HK-2 (cell line): ENCODE measurements around the gene NPSR1.
"Not testable (repeated sequence)": the region's sequence is repeated elsewhere in the genome, so short reads cannot be mapped to it uniquely, and the experiment has no call there.

Experiments used
- DNase-seq: peaks from one replicate; pipeline ENCODE4 v3.0.0-alpha.2; 2018; ENCODE audit not compliant: unreplicated experiment

The NPSR1 gene

GRCh38 chr7:34870041-34870440, 212.0 kb downstream of the NPSR1 start:
- not testable (repeated sequence) for DNase-seq

DNA sequence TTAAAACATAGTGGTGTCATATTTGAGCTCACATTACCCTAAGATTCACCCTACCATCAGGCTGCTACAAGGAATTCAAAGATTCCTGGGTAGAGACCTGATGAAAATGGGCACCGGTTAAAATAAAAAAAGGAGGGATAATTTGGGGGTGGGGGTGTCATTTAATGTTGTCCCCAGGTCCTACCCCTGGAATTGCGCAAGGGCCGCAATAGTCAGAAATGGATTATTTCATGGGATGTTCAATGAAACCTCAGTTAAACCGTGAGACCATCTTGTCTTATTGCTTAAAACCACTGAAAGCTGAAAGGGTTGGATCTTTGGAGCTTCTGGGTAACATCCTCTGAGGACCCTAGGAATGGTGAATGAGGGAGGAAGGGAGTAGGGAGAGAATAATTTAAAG, 216.3 kb downstream of the NPSR1 start:
- DNase-seq = not testable (repeated sequence)

DNA sequence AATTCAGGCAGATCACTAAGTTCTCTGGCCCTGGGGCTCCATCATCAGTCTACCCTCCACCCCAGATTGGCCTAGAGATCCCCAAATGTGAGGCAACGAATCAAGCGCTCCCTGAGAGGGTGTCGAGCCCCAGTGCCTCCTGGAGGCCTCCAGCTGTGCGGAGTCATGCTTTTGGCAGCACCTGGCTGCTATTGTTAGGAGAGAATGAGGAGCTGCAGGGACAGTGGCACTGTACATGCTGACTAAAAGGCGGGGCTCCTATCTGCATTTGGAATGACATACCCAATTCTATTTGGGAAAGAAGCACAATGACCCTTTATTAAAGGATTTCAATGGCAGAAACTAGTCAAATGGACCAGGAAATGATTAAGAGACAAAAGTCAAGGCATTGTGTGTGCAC, 217.5 kb downstream of the NPSR1 start:
- DNase-seq = no peak

DNA sequence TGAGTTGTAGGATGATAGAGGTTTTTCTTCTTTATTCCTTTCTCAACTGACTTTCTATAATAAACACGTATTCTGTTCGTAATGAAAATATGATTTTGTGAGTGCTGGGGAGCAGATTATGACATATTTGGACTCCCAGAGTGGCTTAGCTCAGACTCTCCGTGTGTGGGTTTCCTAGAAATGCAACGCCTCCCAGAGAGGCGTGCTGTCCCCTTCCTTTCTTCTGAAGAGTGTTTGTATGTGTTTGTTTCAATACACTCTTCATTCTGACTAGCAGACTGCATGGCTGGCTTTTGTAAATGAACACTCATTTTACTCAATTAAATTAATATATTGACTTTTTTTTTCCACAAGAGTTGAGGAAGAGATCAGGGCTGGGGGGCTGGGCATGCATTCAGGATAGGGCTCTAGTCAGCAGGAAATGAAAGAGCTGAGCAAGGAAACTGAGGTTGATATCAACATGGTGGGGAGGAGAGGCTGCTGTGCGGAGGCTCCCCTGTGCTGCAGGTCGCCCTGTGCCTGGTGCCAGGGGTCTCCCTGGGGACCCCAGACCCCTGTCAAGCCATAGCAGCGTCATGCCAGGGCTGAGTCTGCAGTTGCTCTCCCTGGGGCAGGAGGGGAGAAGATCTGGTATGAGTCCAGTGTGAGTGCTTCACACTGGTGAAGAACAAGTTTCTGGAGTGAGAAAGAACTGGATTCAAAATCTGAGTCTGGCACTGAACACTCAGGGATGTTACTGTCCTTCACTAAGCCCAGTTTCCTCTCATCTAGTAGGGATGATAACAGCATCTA, 221.1 kb downstream of the NPSR1 start:
- DNase-seq = not testable (repeated sequence)

- DNase-seq = no peak
Observed at GRCh38 chr7:34879871-34880270, 221.9 kb downstream of the NPSR1 start.

DNA sequence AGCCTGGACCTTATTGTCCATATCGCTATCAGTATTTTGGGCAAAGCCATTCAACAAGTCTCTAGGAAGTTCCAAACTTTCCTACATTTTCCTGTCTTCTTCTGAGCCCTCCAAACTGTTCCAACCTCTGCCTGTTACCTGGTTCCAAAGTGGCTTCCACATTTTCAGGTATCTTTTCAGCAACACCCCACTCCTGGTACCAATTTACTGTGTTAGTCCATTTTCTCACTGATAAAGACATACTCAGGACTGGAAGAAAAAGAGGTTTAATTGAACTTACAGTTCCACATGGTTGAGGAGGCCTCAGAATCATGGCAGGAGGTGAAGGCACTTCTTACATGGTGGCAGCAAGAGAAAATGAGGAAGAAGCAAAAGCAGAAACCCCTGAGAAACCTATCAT, 225.8 kb downstream of the NPSR1 start:
- not testable (repeated sequence) for DNase-seq

DNA sequence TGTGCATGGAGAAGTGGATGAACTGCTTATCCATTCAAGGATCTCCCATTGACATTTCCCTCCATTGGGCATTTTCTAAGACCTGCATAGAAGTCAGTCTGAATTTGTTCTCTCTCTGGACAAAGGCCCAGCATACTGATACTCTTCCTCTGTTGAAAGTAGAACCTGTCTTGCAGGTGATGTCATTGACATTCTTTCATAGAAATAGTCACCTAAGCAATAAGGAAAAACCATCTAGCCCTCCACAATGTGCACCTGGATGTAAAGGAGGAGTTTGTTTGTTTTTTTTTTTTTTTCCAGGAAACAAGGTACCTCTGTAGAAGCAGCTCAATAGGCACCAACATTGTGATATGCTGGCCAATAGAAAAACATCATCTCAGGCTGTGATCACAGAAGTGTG, 228.8 kb downstream of the NPSR1 start:
- no peak for DNase-seq

GRCh38 chr7:34889951-34890350, 231.9 kb downstream of the NPSR1 start:
- no peak for DNase-seq

- no peak for DNase-seq
Observed at GRCh38 chr7:34895202-34895601, 237.2 kb downstream of the NPSR1 start.
